ENCODE measurements around the gene FYCO1. TPM values are rescaled to one million over a fixed set of nuclear protein-coding genes. Genes with fewer than 3 reads are reported as not detected.

Gene FYCO1
- total and polyA plus RNA-seq, 10 donors, result 5.2 to 40.1 (median 30.5) TPM

GRCh38 chr3:45885979-45886705 is 109.5 kb downstream of the FYCO1 start, which contains the start of gene CCR9:
Gene CCR9 (plus strand): TSS chr3:45886543. CDS start chr3:45894934, 8,391 bp downstream.
- Histone ChIP-seq H3K27me3 (replicated peaks in 1 of 7) (no peaks in the 10 kb centered on the region), H3K4me3 (no peak within 1 kb of the TSS), H3K27ac (no peak within 1 kb of the TSS), H3K36me3 (no peaks in the 10 kb centered on the region), H3K4me1 (peaks cover 6 to 34% (median 13%) of the 10 kb centered on the region in 6 donors), H3K9me3 (no peaks in the 10 kb centered on the region)
- intact Hi-C loops (cut with DNase I; ENCODE audit: low total_unique reads), result no loop called here
- DNase-seq, result no peak
- TF ChIP-seq, protein P1, sequence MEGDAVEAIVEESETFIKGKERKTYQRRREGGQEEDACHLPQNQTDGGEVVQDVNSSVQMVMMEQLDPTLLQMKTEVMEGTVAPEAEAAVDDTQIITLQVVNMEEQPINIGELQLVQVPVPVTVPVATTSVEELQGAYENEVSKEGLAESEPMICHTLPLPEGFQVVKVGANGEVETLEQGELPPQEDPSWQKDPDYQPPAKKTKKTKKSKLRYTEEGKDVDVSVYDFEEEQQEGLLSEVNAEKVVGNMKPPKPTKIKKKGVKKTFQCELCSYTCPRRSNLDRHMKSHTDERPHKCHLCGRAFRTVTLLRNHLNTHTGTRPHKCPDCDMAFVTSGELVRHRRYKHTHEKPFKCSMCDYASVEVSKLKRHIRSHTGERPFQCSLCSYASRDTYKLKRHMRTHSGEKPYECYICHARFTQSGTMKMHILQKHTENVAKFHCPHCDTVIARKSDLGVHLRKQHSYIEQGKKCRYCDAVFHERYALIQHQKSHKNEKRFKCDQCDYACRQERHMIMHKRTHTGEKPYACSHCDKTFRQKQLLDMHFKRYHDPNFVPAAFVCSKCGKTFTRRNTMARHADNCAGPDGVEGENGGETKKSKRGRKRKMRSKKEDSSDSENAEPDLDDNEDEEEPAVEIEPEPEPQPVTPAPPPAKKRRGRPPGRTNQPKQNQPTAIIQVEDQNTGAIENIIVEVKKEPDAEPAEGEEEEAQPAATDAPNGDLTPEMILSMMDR (IDR thresholded peaks at IDR 0.05 in 8 of 11, conservative IDR thresholded peaks at IDR 0.05 in 3 of 11), result no peak
- no peak for TF ChIP-seq POLR2A (IDR thresholded peaks at IDR 0.05)
- TF ChIP-seq POLR2AphosphoS5 (IDR thresholded peaks at IDR 0.05), result no peak
- 78 to 92% (median 87%) methylated on average over 9 of the region's 9 CpGs for WGBS, 5 donors

DNA sequence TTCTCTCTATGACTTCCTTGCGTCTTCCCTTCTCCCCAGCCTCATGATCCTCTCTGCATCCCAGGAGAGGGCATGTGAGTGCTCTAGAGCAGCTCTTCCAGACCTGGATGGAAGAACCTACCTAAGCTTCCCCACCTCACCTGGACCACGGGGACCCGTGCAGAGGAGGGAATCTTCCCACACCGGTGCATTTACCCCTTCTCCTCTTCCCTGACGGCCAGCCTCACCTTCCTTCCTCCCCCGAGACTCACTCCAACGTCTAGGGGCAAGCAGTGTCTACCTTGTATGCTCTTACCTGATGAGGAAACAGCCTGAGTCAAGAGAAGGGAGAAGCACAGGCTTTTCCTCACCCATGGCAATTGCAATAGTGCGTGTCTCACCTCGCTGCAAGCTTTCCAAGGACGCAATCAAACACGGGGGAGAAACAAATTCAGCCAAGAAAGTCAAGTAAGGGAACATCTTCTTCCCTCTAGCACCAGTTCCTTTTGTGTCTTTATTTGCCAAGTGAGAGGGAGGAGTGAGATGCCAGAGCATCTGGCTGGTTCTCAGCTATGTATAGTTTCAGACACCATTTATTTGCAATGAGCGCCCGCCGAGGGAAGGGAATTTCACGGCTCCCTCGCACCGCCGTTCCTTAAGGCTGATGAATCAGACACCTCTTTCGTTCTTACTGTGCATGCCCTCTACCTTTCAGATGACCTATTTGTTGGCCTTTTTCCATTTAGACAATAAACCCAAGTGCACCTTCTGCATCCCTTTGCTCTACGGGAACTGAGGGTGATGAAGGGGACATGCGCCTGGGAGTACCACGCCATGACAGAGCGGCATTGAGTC is 111.0 kb downstream of the FYCO1 start:
- WGBS, 5 donors, result 72 to 83% (median 76%) methylated on average over 23 of the region's 23 CpGs
- intact Hi-C loops (cut with DNase I; ENCODE audit: low total_unique reads), result no loop called here
- Histone ChIP-seq H3K4me3 (no peak overlapping the region), H3K27ac (no peak overlapping the region), H3K4me1 (peaks cover 0 to 35% (median 6%) of the 10 kb centered on the region in 6 donors), H3K36me3 (no peaks in the 10 kb centered on the region), H3K9me3 (no peaks in the 10 kb centered on the region), H3K27me3 (replicated peaks in 1 of 7) (no peaks in the 10 kb centered on the region)
- TF ChIP-seq, protein P1 (IDR thresholded peaks at IDR 0.05 in 8 of 11, conservative IDR thresholded peaks at IDR 0.05 in 3 of 11), result no peak
- TF ChIP-seq POLR2AphosphoS5 (IDR thresholded peaks at IDR 0.05) (no peak), POLR2A (IDR thresholded peaks at IDR 0.05) (no peak)
- DNase-seq, result no peak

DNA sequence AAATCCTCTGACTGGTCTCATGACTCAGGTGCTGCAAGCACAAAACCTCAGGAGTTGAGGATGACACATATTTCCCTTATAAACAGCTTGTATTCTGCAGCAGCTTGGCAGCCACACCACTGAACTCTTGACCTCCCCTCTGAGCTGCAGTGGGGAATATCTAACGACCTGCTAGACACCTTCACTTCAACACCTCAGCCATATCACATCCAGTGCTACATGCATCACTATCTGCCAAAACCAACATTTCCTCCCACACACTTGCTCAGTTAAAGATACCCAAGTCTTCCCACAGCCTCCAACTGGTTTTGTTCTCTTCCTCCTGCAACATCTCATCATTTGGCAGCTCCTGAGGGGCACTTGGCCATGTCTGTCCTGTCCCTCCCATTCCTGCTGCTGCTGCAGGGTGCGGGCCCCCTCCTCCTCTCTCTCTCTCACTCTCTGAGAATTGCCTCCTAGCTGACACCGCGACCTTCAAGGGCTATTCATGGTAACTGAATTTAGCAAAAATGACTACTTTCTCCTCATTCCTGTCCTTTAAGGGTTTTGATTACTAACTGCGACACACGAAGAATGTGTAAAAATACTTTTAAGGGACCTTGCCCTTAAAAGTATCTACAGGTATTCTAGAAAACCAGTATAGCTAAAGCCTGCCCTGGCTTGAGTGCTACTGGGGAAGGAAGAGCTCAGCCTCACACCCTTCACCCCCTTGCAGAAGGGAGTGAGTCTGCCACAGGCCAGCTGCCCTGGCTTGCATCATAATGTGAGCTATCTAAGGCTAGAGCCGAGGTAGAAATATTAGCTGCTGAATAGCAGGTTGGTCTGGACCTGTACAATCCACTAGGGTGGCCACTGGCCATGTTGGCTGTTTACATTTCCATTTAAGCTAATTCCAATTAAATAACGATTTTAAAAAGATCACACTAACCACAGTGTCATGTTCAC is 114.3 kb downstream of the FYCO1 start:
- no peaks in the 10 kb centered on the region for H3K36me3 ChIP-seq
- peaks cover 0 to 21% (median 5%) of the 10 kb centered on the region in 6 donors for H3K4me1 ChIP-seq
- intact Hi-C loops (cut with DNase I; ENCODE audit: low total_unique reads), result no loop called here
- DNase-seq, result no peak
- WGBS, 5 donors, result 59 to 70% (median 61%) methylated on average over 8 of the region's 8 CpGs
- no peak overlapping the region for H3K4me3 ChIP-seq
- H3K27me3 ChIP-seq (replicated peaks in 1 of 7), result no peaks in the 10 kb centered on the region
- no peaks in the 10 kb centered on the region for H3K9me3 ChIP-seq
- H3K27ac ChIP-seq, result peak overlapping the region in 1 of 8 donors; percentile 12
- TF ChIP-seq POLR2A (IDR thresholded peaks at IDR 0.05) (no peak), POLR2AphosphoS5 (IDR thresholded peaks at IDR 0.05) (peak in 1 of 3 donors; percentile 23)
- TF ChIP-seq, protein P1 (IDR thresholded peaks at IDR 0.05 in 8 of 11, conservative IDR thresholded peaks at IDR 0.05 in 3 of 11), result no peak
